ENCODE measurements around the gene CD8B. TPM values are rescaled to one million over a fixed set of nuclear protein-coding genes. Genes with fewer than 3 reads are reported as not detected.
A peak's percentile ranks its signal among the peaks of the same experiment; 100 is the strongest.

Gene CD8B
- total RNA-seq, 5 donors from 2014 or later (not counting 1 experiment from before 2014, with no cell fraction given): 50.8 to 206 (median 117) TPM

- no peaks in the 10 kb centered on the region for H3K36me3 ChIP-seq (ENCODE audit: control insufficient read depth in 2 of 2, extremely low read depth in 1 of 2, insufficient read depth in 1 of 2, low read length in 1 of 2)
- DNase-seq (no peak), ATAC-seq (replicated peaks in 1 of 4) (no peak)
- Mint-ChIP-seq H3K9me3 (no peaks in the 10 kb centered on the region), H3K4me3 (peak overlapping the region in 2 of 3 donors; percentile 10 to 23), H3K36me3 (no peaks in the 10 kb centered on the region), H3K27me3 (peaks cover 0 to 1% of the 10 kb centered on the region in 2 donors), H3K27ac (peak overlapping the region; percentile 23 to 83), H3K4me1 (peaks cover 20 to 50% (median 39%) of the 10 kb centered on the region in 3 donors)
- POLR2A ChIA-PET: interaction anchor here in 1 of 2 donors (0.6 kb wide), 1 partner anchor 10 kb away, joined by 4 read pairs; no protein-coding TSS in a partner anchor
- H3K9me3 ChIP-seq: no peaks in the 10 kb centered on the region
- H3K4me3 ChIP-seq (ENCODE audit: control insufficient read depth in 1 of 2, extremely low read depth in 1 of 2, low read length in 1 of 2): no peak overlapping the region
- H3K27ac ChIP-seq (ENCODE audit: low read length): no peak overlapping the region
- peaks cover 12 to 59% of the 10 kb centered on the region in 2 experiments for H3K4me1 ChIP-seq (ENCODE audit: control insufficient read depth in 1 of 2, extremely low read depth in 1 of 2, insufficient read depth in 2 of 2, low read length in 2 of 2)
- 60% methylated on average over 1 of the region's 2 CpGs for WGBS (ENCODE audit: insufficient coverage)
- CTCF ChIA-PET: no interaction called here
- H3K27me3 ChIP-seq (replicated peaks in 1 of 2; ENCODE audit: control insufficient read depth in 2 of 2, extremely low read depth in 1 of 2, insufficient read depth in 2 of 2, low read length in 1 of 2): no peaks in the 10 kb centered on the region
Measured at GRCh38 chr2:86831537-86831936, 30.1 kb downstream of the CD8B start.

DNA sequence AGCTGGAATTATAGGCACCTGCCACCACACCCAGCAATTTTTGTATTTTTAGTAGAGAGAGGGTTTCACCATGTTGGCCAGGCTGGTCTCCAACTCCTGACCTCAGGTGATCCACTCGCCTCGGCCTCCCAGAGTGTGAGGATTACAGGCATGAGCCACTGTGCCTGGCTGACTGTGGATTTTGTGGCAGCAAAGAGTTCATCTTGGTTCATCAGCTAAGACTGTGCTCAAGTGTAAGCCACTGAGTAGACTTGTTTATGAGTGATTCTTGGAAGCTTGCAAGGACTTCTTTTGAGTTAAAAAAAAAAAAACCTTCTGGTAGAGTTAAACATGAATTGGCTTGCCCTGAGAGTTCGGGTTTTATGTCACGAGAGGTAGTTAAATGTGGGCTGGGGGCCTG lies 34.7 kb downstream of the CD8B start:
- WGBS (ENCODE audit: insufficient coverage): 77% methylated on average over 3 of the region's 4 CpGs
- H3K4me1 ChIP-seq (ENCODE audit: control insufficient read depth in 1 of 2, extremely low read depth in 1 of 2, insufficient read depth in 2 of 2, low read length in 2 of 2): peaks cover 21 to 59% of the 10 kb centered on the region in 2 experiments
- peaks cover 0 to 19% of the 10 kb centered on the region in 2 experiments for H3K27me3 ChIP-seq (replicated peaks in 1 of 2; ENCODE audit: control insufficient read depth in 2 of 2, extremely low read depth in 1 of 2, insufficient read depth in 2 of 2, low read length in 1 of 2)
- H3K27ac ChIP-seq (ENCODE audit: low read length): peak overlapping the region; percentile 79
- ATAC-seq (replicated peaks in 1 of 4) (peak in 1 of 4 experiments; percentile 16), DNase-seq (no peak)
- Mint-ChIP-seq H3K27ac (peak overlapping the region; percentile 82 to 93), H3K36me3 (peaks cover 6% of the 10 kb centered on the region), H3K27me3 (peaks cover 0 to 17% of the 10 kb centered on the region in 2 donors), H3K4me3 (peak overlapping the region; percentile 75 to 86 (median 80)), H3K4me1 (peaks cover 40 to 62% (median 58%) of the 10 kb centered on the region in 3 donors), H3K9me3 (peaks cover 0 to 6% (median 0%) of the 10 kb centered on the region in 3 donors)
- ChIA-PET POLR2A (interaction anchor here (0.6 to 0.9 kb wide), 2 partner anchors 15 to 19 kb away, joined by 3 to 4 read pairs; no protein-coding TSS in a partner anchor), CTCF (no interaction called here)
- no peaks in the 10 kb centered on the region for H3K36me3 ChIP-seq (ENCODE audit: control insufficient read depth in 2 of 2, extremely low read depth in 1 of 2, insufficient read depth in 1 of 2, low read length in 1 of 2)
- H3K4me3 ChIP-seq (ENCODE audit: control insufficient read depth in 1 of 2, extremely low read depth in 1 of 2, low read length in 1 of 2): peak overlapping the region; percentile 10 to 61
- no peaks in the 10 kb centered on the region for H3K9me3 ChIP-seq

GRCh38 chr2:86825693-86826381 lies 35.8 kb downstream of the CD8B start:
- POLR2A ChIA-PET: interaction anchor here (0.5 to 1.1 kb wide), 4 partner anchors 10 to 925 kb away, joined by 3 to 7 read pairs (median 4); no protein-coding TSS in a partner anchor
- CTCF ChIA-PET: interaction anchor here (1.0 to 2.1 kb wide), 3 partner anchors 14 to 17 kb away, joined by 3 to 7 read pairs (median 6); no protein-coding TSS in a partner anchor
- peaks cover 0 to 20% of the 10 kb centered on the region in 2 donors for H3K27me3 Mint-ChIP-seq
- Histone ChIP-seq H3K4me3 (ENCODE audit: control insufficient read depth in 1 of 2, extremely low read depth in 1 of 2, low read length in 1 of 2) (peak overlapping the region; percentile 56 to 61), H3K27ac (ENCODE audit: low read length) (peak overlapping the region; percentile 79), H3K9me3 (no peaks in the 10 kb centered on the region), H3K36me3 (ENCODE audit: control insufficient read depth in 2 of 2, extremely low read depth in 1 of 2, insufficient read depth in 1 of 2, low read length in 1 of 2) (no peaks in the 10 kb centered on the region), H3K4me1 (ENCODE audit: control insufficient read depth in 1 of 2, extremely low read depth in 1 of 2, insufficient read depth in 2 of 2, low read length in 2 of 2) (peaks cover 21 to 68% of the 10 kb centered on the region in 2 experiments), H3K27me3 (replicated peaks in 1 of 2; ENCODE audit: control insufficient read depth in 2 of 2, extremely low read depth in 1 of 2, insufficient read depth in 2 of 2, low read length in 1 of 2) (peaks cover 0 to 27% of the 10 kb centered on the region in 2 experiments)
- H3K4me1 Mint-ChIP-seq: peaks cover 40 to 61% (median 57%) of the 10 kb centered on the region in 3 donors
- ATAC-seq (replicated peaks in 1 of 4): peak; percentile 81 to 88 (median 82)
- peak overlapping the region; percentile 82 to 93 for H3K27ac Mint-ChIP-seq
- 15% methylated on average over 12 of the region's 16 CpGs for WGBS (ENCODE audit: insufficient coverage)
- peaks cover 0 to 6% (median 0%) of the 10 kb centered on the region in 3 donors for H3K9me3 Mint-ChIP-seq
- peaks cover 6% of the 10 kb centered on the region for H3K36me3 Mint-ChIP-seq
- DNase-seq: peak; percentile 35 to 89 (median 71)
- peak overlapping the region; percentile 75 to 86 (median 80) for H3K4me3 Mint-ChIP-seq

DNA sequence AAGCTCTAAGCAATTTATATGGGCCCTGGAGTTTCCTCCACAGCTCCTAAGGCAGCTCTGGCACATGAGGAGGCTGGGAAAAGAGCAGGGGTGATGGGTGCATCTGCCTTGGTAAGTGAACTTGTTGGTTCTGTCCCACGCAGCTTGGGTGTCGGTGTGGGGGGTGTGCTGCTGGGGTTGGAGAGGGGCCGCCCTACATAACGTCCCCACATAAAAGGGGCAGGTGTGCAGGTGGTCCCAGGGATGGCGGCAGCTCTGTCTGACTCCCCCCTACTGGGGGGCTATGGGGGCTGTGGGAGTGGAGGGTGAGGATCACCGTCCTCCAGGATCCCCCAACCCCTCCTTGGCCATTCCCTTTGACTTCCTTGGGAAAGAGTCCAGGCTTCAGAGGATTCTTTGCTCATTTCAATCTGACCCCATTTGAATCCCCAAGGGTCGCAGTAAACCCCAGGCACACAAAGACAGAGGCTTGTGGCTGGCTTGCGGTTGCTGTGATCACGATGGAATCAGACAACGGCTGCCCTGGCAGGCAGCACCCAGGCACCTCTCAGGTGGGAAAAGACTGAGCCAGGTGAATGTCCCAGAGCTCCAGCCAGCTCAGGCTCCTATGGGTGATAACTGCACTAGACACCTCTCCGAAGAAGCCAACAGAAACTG lies 36.5 kb downstream of the CD8B start:
- ChIA-PET POLR2A (interaction anchor here in 1 of 2 donors (1.0 to 1.1 kb wide), 3 partner anchors 9 to 18 kb away, joined by 4 to 7 read pairs (median 5); no protein-coding TSS in a partner anchor), CTCF (interaction anchor here (1.0 to 2.1 kb wide), 3 partner anchors 13 to 16 kb away, joined by 3 to 7 read pairs (median 6); no protein-coding TSS in a partner anchor)
- Histone ChIP-seq H3K4me3 (ENCODE audit: control insufficient read depth in 1 of 2, extremely low read depth in 1 of 2, low read length in 1 of 2) (peak overlapping the region; percentile 56 to 61), H3K9me3 (no peaks in the 10 kb centered on the region), H3K27ac (ENCODE audit: low read length) (peak overlapping the region; percentile 52), H3K27me3 (replicated peaks in 1 of 2; ENCODE audit: control insufficient read depth in 2 of 2, extremely low read depth in 1 of 2, insufficient read depth in 2 of 2, low read length in 1 of 2) (peaks cover 0 to 27% of the 10 kb centered on the region in 2 experiments), H3K36me3 (ENCODE audit: control insufficient read depth in 2 of 2, extremely low read depth in 1 of 2, insufficient read depth in 1 of 2, low read length in 1 of 2) (no peaks in the 10 kb centered on the region), H3K4me1 (ENCODE audit: control insufficient read depth in 1 of 2, extremely low read depth in 1 of 2, insufficient read depth in 2 of 2, low read length in 2 of 2) (peaks cover 25 to 72% of the 10 kb centered on the region in 2 experiments)
- DNase-seq (peak in 6 of 35 experiments; percentile 10 to 49 (median 30)), ATAC-seq (replicated peaks in 1 of 4) (peak; percentile 8 to 26 (median 20))
- Mint-ChIP-seq H3K36me3 (peaks cover 6% of the 10 kb centered on the region), H3K4me3 (peak overlapping the region; percentile 75 to 86 (median 80)), H3K27ac (peak overlapping the region; percentile 82 to 93), H3K9me3 (peaks cover 0 to 6% (median 0%) of the 10 kb centered on the region in 3 donors), H3K4me1 (peaks cover 40 to 65% (median 57%) of the 10 kb centered on the region in 3 donors), H3K27me3 (peaks cover 0 to 20% of the 10 kb centered on the region in 2 donors)
- WGBS (ENCODE audit: insufficient coverage): 14% methylated on average over 5 of the region's 11 CpGs

DNA sequence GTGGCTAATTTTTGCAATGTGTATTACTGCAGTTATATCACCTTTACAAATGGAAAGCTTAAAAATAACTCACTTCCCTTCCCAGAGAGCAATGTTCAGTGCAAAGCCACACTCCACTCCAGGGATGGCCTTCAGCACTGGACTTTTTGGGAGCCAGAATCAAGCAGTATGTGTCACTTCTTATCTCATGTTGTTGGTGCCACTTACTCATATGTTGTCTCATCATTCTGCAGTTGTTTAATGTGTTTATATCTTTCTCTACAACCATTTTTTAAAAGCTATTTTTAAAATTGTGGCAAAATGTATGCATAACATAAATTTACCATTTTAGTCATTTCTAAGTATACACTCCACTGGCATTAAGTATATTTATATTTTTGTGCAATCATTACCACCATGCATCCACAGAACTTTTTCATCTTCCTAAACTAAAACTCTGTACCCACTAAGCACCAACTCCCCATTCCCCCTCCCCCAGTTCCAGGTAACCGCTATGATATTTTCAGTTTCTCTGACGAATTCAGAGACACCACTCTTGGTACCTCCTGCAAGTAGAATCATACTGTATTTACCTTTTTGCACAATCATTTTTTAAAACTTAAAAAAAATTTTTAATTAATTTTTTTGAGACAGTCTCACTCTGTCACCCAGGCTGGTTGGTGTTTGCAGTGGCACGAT lies 38.9 kb downstream of the CD8B start:
- Histone ChIP-seq H3K4me1 (ENCODE audit: control insufficient read depth in 1 of 2, extremely low read depth in 1 of 2, insufficient read depth in 2 of 2, low read length in 2 of 2) (peaks cover 18 to 65% of the 10 kb centered on the region in 2 experiments), H3K27ac (ENCODE audit: low read length) (peak overlapping the region; percentile 39), H3K36me3 (ENCODE audit: control insufficient read depth in 2 of 2, extremely low read depth in 1 of 2, insufficient read depth in 1 of 2, low read length in 1 of 2) (no peaks in the 10 kb centered on the region), H3K4me3 (ENCODE audit: control insufficient read depth in 1 of 2, extremely low read depth in 1 of 2, low read length in 1 of 2) (peak overlapping the region in 1 of 2 donors; percentile 19), H3K27me3 (replicated peaks in 1 of 2; ENCODE audit: control insufficient read depth in 2 of 2, extremely low read depth in 1 of 2, insufficient read depth in 2 of 2, low read length in 1 of 2) (peaks cover 0 to 27% of the 10 kb centered on the region in 2 experiments), H3K9me3 (no peaks in the 10 kb centered on the region)
- ATAC-seq (replicated peaks in 1 of 4) (no peak), DNase-seq (no peak)
- Mint-ChIP-seq H3K27me3 (peaks cover 0 to 22% of the 10 kb centered on the region in 2 donors), H3K36me3 (peaks cover 6% of the 10 kb centered on the region), H3K27ac (peak overlapping the region; percentile 41 to 93), H3K4me3 (peak overlapping the region; percentile 18 to 75 (median 62)), H3K4me1 (peaks cover 50 to 69% (median 65%) of the 10 kb centered on the region in 3 donors), H3K9me3 (peaks cover 0 to 6% (median 0%) of the 10 kb centered on the region in 3 donors)
- POLR2A ChIA-PET: interaction anchor here in 1 of 2 donors (0.7 kb wide), 1 partner anchor 15 kb away, joined by 4 read pairs; no protein-coding TSS in a partner anchor
- 59% methylated on average over 3 of the region's 3 CpGs for WGBS (ENCODE audit: insufficient coverage)
- CTCF ChIA-PET: no interaction called here

Data from T-cell (primary cell).